Panc1 (cell line): Measurements from ENCODE around the gene S100A2.

Source experiments
- POLR2AphosphoS5 ChIP-seq: IDR thresholded peaks from 2 replicates; pipeline ENCODE4 v1.6.1; 2012; ENCODE audit warnings: mild to moderate bottlenecking, low read depth, low read length, moderate library complexity
- SIN3A ChIP-seq: IDR thresholded peaks from 2 replicates; pipeline ENCODE4 v1.6.1; 2012; ENCODE audit warnings: low read depth, mild to moderate bottlenecking, low read length, moderate library complexity, borderline replicate concordance; ENCODE audit not compliant: insufficient read depth
- TCF7L2 ChIP-seq: IDR thresholded peaks from 2 replicates; pipeline ENCODE4 v1.6.1; 2011; ENCODE audit warnings: mild to moderate bottlenecking, low read depth, low read length, inconsistent platforms
- TF ChIP-seq, protein P1 (sequence below): fragments of 450-650 bp; IDR thresholded peaks from 2 replicates; pipeline ENCODE4 v1.5.1; 2017; ENCODE audit warnings: mild to moderate bottlenecking
- TF ChIP-seq, protein P2 (sequence below), 2 experiments: IDR thresholded peaks; 2 replicates each; pipeline ENCODE4 v1.6.1; 2011 to 2012; ENCODE audit warnings: low read depth in 2 of 2, control low read depth in 1 of 2, low read length in 1 of 2, mild to moderate bottlenecking in 1 of 2, moderate library complexity in 1 of 2; ENCODE audit not compliant: insufficient read depth in 1 of 2

GRCh38 chr1:153541641-153542590, 23.7 kb downstream of the S100A2 start:
- TF ChIP-seq, protein P1, sequence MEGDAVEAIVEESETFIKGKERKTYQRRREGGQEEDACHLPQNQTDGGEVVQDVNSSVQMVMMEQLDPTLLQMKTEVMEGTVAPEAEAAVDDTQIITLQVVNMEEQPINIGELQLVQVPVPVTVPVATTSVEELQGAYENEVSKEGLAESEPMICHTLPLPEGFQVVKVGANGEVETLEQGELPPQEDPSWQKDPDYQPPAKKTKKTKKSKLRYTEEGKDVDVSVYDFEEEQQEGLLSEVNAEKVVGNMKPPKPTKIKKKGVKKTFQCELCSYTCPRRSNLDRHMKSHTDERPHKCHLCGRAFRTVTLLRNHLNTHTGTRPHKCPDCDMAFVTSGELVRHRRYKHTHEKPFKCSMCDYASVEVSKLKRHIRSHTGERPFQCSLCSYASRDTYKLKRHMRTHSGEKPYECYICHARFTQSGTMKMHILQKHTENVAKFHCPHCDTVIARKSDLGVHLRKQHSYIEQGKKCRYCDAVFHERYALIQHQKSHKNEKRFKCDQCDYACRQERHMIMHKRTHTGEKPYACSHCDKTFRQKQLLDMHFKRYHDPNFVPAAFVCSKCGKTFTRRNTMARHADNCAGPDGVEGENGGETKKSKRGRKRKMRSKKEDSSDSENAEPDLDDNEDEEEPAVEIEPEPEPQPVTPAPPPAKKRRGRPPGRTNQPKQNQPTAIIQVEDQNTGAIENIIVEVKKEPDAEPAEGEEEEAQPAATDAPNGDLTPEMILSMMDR = no peak
- no peak for TF ChIP-seq POLR2AphosphoS5
- TF ChIP-seq, protein P2, sequence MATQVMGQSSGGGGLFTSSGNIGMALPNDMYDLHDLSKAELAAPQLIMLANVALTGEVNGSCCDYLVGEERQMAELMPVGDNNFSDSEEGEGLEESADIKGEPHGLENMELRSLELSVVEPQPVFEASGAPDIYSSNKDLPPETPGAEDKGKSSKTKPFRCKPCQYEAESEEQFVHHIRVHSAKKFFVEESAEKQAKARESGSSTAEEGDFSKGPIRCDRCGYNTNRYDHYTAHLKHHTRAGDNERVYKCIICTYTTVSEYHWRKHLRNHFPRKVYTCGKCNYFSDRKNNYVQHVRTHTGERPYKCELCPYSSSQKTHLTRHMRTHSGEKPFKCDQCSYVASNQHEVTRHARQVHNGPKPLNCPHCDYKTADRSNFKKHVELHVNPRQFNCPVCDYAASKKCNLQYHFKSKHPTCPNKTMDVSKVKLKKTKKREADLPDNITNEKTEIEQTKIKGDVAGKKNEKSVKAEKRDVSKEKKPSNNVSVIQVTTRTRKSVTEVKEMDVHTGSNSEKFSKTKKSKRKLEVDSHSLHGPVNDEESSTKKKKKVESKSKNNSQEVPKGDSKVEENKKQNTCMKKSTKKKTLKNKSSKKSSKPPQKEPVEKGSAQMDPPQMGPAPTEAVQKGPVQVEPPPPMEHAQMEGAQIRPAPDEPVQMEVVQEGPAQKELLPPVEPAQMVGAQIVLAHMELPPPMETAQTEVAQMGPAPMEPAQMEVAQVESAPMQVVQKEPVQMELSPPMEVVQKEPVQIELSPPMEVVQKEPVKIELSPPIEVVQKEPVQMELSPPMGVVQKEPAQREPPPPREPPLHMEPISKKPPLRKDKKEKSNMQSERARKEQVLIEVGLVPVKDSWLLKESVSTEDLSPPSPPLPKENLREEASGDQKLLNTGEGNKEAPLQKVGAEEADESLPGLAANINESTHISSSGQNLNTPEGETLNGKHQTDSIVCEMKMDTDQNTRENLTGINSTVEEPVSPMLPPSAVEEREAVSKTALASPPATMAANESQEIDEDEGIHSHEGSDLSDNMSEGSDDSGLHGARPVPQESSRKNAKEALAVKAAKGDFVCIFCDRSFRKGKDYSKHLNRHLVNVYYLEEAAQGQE (IDR thresholded peaks at IDR 0.05; ENCODE audit: insufficient read depth in 1 of 2, low read depth in 2 of 2, low read length in 1 of 2) = no peak
- no peak for TF ChIP-seq SIN3A
- TF ChIP-seq TCF7L2 = no peak
